ENCODE results near the gene IL2RG.

- TF ChIP-seq POLR2AphosphoS5 (IDR thresholded peaks at IDR 0.05): no peak
- TF ChIP-seq POLR2A (IDR thresholded peaks at IDR 0.05): no peak
- no peak for TF ChIP-seq CTCF (IDR thresholded peaks at IDR 0.05)
Measured at GRCh38 chrX:71070531-71070930, 40.8 kb downstream of the IL2RG start.

Data from sigmoid colon (tissue), 4 donors.